ENCODE results near the gene C10orf90.

DNA sequence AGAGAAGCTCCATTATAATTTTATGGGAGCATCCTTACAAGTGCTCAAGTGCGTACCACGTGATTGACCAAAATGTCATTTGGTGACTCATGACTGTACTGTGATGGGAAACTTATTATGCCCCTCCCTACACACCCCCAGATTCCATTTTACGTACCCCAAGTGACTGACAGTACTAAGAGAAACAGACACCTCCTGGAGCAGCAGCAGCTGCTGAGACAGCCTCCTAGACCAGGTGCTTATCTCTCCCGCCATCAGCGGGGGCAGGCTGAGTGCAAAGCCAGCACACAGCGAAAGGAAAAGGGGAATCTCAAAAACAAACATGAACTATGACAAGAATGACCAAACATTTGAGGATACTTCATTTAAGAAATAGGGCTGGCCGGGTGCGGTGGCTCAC is 278.0 kb downstream of the C10orf90 start:
- TF ChIP-seq, protein P1, sequence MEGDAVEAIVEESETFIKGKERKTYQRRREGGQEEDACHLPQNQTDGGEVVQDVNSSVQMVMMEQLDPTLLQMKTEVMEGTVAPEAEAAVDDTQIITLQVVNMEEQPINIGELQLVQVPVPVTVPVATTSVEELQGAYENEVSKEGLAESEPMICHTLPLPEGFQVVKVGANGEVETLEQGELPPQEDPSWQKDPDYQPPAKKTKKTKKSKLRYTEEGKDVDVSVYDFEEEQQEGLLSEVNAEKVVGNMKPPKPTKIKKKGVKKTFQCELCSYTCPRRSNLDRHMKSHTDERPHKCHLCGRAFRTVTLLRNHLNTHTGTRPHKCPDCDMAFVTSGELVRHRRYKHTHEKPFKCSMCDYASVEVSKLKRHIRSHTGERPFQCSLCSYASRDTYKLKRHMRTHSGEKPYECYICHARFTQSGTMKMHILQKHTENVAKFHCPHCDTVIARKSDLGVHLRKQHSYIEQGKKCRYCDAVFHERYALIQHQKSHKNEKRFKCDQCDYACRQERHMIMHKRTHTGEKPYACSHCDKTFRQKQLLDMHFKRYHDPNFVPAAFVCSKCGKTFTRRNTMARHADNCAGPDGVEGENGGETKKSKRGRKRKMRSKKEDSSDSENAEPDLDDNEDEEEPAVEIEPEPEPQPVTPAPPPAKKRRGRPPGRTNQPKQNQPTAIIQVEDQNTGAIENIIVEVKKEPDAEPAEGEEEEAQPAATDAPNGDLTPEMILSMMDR (IDR thresholded peaks at IDR 0.05; ENCODE audit: insufficient read depth, low read length, poor library complexity, severe bottlenecking): no peak
- no peak for TF ChIP-seq EZH2phosphoT487 (conservative IDR thresholded peaks at IDR 0.05; ENCODE audit: low read length)

Data from SU-DHL-6 (cell line).